HG03469 (cell line): ENCODE data around the gene RHBDL1.

Source experiments
- ATAC-seq: cut with Tn5 transposase; IDR thresholded peaks from one replicate; pipeline ENCODE4 v1.9.1; 2021; ENCODE audit warnings: mild to moderate bottlenecking, moderate library complexity, moderate number of reproducible peaks; ENCODE audit not compliant: unreplicated experiment

Gene RHBDL1

GRCh38 chr16:716768-717325, 41.4 kb downstream of the RHBDL1 start:
- ATAC-seq = no peak

GRCh38 chr16:717450-718245, 42.2 kb downstream of the RHBDL1 start:
- ATAC-seq = no peak

DNA sequence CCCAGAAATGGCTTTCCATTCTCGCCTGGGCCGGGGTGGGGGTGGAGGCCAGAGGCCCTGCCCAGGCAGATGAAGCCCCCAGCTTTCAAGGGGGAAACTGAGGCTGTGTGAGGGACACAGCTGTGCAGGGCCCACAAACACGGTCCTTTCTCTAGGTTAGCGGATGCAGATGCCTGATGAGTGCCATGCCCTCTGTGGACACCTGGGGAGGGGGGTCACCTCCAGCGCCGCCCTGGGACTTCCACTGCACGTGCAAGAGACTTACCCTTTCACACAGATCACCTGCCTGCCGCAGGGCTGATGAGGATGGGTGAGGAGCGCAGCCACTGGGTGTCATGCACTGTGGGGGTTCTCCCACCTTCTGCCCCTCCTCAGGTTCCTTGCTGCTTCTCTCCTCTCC, 42.9 kb downstream of the RHBDL1 start:
- ATAC-seq = no peak

DNA sequence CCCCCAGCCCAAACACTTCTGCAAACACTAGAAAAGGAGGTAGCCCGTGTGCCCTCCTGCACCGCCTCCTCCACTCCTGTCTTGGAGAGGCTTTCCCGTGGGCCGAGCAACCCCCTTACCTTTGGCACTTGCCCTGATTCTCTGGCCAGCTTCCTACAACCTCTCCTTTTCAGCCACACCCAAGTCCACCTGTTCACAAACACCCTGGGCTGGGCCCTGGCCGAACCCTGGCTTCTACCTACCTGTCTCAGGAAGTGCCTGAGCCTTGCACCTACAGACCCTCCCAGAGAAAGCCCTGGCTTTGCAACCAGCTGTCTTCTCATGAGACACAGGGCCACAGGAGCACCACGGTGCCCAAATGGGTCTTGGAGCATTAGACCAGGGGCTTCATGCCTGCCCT, 43.5 kb downstream of the RHBDL1 start:
- no peak for ATAC-seq

DNA sequence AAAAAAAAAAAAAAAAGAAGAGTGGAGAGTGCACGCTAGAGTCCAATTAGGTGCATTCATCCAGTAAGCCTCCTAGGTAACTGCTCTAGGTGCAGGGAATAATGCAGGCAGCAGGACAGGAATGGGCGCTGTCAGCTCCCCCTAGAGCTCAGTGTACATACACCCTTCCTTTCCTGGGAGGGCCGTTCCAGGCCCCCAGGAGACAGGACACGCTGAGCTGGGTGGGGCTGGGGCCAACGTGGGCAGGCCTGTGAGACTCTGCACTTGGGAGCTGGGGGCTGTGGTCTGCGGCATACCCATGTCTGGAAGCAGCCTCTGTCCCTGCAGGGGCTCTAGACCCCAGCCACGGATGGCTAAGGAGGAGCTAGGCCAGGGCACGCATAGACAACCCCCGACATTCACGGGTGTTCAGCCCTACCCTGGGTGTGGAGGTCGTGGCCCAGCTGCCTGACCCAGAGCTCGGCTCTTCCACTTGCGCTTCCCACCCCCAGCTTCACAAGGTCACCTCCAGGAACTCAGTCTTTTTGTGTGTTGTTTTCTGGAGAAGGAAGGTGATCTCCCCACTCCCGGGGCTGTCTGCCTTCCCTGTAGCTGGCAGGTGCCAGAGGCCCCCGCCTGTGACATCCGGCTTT, 44.5 kb downstream of the RHBDL1 start:
- no peak for ATAC-seq

DNA sequence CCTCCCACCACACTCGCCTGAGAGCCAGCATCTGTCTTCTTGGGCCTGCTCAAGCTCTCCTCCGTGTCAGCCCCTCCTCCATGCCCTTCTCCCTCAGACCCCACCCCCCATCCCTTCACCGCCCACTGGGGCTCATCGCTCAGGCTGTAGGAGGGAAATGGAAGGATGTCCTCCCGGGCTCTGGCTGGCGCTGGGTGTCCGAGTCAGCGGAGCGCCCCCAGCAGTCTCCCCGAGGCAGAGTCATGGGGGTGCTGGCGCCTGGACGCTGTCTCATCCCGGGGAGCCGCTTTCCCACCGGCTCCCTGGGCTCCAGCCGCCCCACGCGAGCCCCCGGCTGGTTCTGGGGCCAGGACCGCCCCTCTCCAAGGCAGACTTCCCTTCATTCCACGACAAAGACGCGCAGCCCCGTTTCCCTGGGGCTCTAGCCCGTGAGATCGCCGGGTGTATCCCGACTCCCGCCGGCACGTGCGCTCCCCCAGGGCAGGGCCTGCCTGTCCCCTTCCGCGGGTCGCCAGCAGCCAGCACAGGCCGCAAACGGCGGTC, 45.0 kb downstream of the RHBDL1 start:
- ATAC-seq = no peak

DNA sequence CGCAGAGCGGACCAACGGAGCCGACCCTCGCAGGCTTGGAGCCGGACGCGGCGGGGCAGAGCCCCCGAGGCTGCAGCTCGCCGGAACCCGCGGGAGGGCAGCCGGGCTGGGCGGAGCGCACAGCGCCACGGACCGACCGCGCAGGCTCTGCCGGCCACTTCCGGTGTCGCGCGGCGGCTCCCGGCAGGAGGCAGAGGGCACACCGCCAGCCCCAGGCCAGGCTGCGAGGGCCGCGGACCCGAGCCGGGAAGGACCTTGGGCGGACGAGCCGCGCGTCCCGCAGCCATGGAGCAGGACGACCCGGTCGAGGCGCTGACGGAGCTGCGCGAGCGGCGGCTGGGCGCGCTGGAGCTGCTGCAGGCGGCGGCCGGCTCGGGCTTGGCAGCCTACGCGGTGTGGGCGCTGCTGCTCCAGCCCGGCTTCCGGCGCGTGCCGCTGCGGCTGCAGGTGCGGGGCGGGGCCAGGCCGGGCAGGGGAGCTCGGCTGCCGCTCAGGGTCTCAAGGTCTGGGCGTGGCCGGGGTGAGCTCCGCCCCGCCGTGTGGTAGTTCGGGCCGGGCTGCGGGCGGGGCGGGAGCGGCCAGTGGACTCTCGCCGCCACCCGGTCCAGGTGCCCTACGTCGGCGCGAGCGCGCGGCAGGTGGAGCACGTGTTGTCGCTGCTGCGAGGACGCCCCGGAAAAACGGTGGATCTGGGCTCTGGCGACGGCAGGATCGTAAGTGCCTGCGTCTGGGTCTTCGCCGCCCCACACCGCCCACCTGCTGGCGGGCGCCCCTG, 45.7 kb downstream of the RHBDL1 start, which contains the start of gene ANTKMT:
ANTKMT (plus strand) TSS at position 157 of the 775 bp plus-strand sequence; CDS start at position 286, 129 bp downstream.
- peak; percentile 39 for ATAC-seq

DNA sequence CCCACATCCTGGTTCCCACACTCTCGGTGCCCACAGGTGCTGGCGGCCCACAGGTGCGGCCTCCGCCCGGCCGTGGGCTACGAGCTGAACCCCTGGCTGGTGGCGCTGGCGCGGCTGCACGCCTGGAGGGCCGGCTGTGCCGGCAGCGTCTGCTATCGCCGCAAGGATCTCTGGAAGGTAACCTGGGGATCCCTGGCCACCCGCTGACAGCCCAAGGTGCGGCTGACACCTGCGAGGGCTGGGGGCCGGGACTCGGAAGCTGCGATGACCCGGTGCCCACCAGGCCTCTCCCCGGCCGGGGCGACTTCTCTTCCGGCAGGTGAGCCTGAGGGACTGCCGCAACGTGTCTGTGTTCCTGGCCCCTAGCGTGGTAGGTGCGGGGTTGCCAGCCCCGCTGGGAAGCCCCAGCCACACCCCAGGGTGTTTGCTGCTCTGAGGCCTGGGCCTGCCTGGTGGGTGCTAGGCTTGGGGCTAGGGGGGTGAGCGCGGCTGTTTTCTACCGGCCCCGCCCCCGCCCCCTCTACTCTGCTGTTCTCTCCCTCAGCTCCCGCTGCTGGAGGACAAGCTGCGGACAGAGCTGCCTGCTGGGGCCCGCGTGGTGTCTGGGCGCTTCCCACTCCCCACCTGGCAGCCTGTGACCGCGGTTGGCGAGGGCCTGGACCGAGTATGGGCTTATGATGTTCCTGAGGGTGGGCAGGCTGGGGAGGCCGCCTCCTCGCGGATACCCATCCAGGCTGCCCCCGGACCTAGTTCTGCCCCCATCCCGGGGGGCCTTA, 46.5 kb downstream of the RHBDL1 start:
- ATAC-seq = no peak

GRCh38 chr16:722835-723633, 47.6 kb downstream of the RHBDL1 start:
- no peak for ATAC-seq

DNA sequence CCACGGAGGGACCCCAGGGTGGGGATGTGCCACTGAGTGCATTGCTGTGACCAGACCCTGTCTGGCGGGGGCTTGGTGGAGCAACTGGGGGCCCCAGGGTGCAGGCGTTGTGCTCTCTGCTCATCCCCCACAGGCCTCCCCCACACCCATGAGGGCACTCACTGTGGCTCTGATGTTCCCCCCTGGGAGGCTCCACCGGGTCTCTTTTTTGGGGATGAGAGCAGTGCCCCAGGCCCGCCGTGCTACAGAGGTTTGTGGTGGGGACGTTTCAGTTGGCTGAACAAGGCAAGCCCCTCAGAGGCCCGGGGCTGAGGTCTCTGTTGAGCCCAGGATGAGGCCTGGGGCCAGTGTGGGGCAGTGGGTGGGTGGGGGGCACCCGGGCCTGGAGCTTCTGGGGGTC, 48.2 kb downstream of the RHBDL1 start:
- ATAC-seq = no peak

DNA sequence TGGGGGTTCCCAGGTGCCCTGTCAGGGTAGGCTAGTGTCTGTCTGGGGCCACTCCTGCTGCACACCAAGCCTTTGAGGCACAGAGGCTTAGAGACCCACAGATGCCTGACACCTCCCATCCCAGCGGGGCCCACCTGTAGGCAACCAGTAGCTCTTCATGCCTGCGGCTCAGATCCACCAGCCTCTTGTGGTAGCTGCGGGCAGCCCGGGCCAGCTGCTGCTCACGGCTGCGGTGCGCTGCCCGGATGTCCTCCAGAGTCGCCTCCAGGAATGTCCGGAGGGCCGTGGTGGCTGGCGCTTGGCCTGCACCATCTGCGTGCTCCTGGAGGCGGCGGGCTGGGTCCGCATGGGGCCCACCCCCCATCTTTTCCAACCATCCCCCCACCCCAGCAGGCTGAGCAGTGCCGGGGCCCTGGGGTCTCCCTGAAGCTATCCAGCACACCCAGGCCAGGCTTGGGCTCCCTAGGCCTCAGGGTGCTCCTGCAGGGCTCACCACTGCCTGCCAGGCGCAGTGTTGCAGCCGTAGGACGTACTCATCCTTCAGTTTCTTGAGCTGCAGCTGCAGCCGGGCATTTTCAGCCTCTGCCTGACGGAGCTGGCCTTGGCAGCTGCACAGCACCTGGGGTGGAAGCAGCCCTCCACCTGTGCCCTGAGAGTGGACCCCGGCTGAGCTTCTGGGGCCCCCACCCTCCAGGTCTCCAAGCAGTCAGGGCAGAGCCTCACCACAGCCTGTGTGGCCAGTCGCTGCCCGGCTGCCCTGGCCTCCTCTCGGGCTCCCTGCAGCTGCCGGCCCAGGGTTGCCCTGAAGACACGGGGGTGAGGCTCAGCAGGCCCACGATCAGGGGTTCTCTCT, 48.9 kb downstream of the RHBDL1 start:
- ATAC-seq = no peak

GRCh38 chr16:725041-725376, 49.5 kb downstream of the RHBDL1 start:
- ATAC-seq = no peak

GRCh38 chr16:725463-726187, 50.2 kb downstream of the RHBDL1 start:
- no peak for ATAC-seq

- ATAC-seq = no peak
Observed at GRCh38 chr16:726188-726437, 50.6 kb downstream of the RHBDL1 start.

- ATAC-seq = no peak
Observed at GRCh38 chr16:726438-727290, 51.2 kb downstream of the RHBDL1 start, which contains the start of the genes CCDC78 and HAGHL. Gene CCDC78 (minus strand): TSS chr16:726443. CDS start chr16:726367, 76 bp downstream. Gene HAGHL (plus strand): TSS chr16:727106. CDS start chr16:727510, 404 bp downstream.

- no peak for ATAC-seq
Observed at GRCh38 chr16:727291-727977, 52.0 kb downstream of the RHBDL1 start.
